OCI-M2 (cell line): Measurements from ENCODE around the gene KDM6B.

ENCODE experiments used
- DNase-seq: peaks from one replicate; lab custom pipeline; 2025; ENCODE audit not compliant: unreplicated experiment; lab: John Stamatoyannopoulos, UW

Gene KDM6B

DNA sequence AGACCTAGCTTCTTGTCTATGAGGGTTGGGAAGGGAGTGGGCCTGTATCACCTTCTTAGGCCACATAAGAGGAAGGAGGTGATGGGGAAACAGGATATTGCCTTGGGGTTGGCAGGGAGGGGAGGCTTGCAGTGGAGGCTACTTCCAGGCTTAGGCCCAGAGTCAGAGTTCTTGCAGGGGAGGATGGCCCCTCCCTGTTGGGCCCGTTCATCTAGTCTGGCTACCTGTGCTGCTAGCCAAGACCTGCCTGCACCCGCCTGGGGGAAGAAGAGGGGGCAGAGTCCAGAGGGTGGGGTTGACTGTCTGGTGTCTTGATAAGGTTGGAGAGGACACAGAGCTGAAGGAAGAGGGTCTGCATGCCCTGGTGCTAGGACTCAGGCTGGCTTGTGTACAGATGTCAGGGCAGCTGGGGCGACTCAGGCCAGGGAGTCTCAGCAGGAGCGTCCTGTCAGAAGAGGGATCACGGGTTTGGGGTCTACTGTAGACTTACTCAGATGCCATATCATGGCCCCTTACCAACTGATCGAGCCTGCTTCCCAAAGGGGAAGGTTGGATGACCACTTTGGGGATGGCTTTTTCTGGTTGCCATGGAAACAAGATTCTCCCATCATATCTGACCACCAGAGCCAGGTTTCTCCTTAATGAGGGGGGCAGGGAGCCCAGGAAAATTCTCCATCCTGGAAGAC, 5.3 kb downstream of the KDM6B start:
- no peak for DNase-seq

DNA sequence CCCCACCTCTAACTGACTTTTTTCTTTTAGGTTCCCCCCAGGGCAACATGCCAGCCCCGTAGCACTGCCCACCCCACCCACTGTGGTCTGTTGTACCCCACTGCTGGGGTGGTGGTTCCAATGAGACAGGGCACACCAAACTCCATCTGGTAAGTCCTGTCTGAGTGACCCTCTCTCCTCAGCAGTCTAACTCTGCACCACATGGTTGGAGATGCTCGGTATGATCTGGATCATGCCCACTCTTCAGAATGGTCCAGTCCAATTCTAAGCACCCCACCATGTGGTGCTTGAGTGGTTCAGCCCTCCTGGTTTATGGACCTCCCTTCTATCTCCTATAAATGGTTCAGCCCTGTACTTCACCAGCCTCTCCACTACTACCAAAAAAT, 5.9 kb downstream of the KDM6B start:
- no peak for DNase-seq

DNA sequence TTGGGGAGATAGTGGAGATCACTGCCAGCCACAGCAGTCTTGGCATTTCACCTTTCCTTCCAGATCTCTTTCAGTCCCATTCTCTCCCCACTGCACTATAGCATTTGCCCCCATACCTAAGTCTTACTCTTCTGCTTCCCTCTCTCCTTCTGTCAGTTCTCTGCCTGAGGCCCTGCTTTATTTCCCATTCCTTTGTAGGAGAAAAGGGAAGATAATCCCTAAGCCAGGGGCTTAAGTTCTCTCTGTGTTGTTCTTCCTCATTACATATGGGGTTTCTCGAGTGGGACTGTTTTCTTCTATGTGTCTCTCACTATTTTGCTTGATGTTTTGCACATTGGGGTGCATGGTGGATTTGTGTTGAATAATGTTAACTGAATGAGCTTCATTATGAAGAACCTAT, 6.4 kb downstream of the KDM6B start:
- no peak for DNase-seq

DNA sequence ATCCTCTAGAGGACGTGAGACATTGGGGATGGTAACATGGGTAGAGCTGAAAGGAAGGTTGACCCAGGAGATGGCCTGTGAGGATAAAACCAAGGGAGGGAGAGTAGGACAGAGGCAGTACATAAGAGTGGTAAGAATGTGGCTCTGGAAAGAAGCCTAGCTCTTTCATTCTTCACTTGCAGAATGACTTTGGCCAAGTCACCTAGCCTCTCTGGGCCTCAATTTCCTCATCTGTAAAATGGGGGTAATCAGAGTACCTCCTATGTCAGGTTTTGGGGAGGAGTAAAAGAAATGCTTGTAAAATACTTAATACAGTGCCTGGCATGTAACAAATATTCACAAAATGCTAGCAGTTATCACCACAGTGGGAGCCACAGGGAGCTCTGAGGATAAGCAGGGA, 6.9 kb downstream of the KDM6B start:
- no peak for DNase-seq

DNA sequence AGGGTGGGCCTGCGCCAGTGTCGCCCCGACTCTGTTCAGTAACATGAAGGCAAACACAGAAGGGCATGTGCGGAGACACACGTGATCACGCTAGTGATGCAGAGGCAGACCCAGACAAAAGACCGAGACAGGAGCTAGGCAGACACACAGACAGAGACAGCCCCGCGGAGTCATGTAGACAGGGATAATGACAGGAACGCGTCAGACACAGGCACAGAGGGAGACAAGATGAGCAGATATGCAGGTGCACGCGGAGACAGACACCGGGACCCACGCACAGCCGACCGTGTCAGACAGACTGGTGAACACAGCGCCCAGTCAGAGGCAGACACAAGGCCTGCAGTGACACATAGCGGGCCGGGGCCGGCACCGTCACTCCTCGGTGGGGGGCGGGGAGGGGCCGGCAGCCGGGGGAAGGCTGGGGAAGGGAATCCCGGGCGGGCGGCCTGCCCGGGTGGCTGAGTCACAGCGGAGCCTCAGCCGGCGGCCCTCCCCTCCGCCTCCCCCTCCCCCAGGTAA, 7.4 kb downstream of the KDM6B start:
- no peak for DNase-seq

DNA sequence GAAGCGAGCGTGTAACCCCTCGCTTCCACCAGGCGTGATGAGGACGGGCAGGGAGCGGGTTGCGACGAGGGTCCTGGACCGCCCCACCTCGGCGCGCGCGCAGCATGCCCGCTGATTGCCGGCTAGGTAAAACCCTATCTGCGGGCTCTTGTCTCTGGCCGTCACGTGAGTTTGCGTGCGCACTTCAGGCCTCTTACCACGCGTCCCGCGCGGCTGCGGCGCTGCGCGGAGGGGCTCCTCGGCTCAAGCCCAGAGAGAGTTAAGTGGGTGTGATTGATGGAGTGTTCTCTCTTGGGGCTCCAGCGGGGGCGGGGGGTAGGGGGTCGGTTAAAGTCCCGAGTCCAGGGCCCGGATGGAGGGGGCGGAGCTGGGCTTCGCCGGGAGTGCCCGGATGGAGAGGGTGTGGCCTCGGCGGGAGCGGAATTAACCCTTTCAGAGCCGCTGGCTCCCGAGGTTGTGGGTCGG, 7.9 kb downstream of the KDM6B start:
- DNase-seq, result peak; percentile 49

DNA sequence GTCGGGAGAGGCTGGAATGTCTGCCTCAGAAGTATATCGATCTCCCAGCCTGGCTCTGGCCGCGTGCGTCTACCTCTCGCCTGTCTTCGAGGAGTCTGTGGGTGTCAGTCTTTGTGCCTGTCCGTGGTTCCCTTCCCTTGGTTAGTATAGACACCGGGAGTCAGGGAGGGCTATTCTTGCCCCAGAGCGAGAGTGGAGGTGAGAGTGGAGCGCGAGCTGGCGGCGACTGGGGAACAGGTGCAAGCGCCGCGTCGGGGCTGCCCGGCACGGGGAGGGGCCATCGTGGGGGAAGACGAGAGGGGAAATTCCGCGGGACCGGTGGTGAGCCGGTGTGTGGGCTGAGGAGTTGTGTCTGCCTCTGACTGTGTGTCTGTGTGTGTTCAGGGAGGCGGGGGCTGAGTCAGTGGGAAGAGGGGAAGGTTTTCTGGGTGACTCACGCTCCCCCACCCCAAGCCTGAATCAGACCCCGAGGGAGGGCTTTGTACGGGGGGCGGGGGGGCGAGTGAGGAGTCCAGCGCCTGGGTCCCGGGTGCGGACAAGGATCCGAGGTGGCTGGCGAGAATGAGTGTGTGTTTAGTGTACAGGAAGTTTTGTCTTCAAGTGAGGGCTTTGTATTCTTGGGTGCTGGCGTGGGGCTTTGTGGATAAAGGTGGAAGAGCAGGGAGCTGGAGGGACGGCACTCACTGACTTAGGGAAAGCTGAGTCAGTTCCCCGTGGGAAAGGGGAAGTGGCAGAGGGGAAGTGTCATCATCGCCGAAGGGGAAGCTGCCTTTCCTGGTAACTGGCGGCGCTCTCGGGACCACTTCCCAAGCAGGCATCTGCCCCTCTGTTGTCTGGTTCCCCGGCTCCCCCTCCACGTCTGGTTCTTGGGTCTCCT, 8.6 kb downstream of the KDM6B start:
- DNase-seq, result no peak

DNA sequence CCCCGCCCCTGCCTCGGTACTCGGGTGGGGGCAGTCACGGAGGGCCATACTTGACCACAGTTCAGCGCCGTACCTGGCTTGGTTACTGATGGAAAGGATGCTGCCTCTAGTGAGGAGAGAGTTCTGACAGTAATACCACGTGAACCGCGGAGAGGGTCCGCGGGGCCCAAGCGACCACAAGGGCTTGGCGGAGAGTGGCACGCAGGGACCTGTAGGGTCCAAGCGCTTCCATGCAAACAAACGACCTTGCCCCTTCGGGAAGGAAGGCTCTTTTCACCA, 9.2 kb downstream of the KDM6B start:
- DNase-seq, result no peak

DNA sequence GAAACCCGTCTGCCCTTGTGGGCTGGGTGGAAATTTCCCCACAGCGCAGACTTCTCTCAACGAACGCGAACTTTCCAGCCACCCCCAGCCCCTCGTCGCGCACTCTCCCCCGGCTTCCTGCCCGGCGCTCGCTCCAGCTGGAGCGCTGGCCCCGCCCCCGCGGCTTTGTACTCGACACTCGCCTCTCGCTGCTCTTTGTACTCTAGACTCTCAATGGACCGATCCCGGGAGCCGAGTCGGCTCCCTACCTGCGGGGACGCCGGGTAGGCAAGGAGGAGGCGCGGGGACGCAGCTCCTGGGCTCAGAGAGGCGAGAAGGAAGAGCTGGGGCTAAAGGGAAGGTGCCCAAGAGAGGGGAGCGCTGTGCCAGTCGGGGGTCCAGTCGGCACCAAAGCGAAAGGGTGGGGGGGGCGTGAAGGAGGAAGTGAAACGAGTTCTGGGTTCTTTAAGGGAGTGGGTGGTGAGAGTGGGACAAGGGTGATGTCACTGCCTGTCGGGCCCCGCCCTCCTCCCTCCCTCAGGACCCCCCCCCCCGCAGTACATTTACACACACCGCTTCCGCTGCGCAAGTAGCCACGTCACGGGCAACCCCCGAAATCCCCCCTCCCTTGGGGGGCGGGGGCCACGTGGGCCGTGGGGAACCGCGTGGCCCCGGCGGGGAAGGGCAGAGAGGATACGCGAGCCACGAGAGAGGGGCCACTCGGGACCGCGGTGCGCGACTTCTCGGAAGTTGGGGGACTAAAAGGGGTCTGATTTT, 9.7 kb downstream of the KDM6B start:
- no peak for DNase-seq

DNA sequence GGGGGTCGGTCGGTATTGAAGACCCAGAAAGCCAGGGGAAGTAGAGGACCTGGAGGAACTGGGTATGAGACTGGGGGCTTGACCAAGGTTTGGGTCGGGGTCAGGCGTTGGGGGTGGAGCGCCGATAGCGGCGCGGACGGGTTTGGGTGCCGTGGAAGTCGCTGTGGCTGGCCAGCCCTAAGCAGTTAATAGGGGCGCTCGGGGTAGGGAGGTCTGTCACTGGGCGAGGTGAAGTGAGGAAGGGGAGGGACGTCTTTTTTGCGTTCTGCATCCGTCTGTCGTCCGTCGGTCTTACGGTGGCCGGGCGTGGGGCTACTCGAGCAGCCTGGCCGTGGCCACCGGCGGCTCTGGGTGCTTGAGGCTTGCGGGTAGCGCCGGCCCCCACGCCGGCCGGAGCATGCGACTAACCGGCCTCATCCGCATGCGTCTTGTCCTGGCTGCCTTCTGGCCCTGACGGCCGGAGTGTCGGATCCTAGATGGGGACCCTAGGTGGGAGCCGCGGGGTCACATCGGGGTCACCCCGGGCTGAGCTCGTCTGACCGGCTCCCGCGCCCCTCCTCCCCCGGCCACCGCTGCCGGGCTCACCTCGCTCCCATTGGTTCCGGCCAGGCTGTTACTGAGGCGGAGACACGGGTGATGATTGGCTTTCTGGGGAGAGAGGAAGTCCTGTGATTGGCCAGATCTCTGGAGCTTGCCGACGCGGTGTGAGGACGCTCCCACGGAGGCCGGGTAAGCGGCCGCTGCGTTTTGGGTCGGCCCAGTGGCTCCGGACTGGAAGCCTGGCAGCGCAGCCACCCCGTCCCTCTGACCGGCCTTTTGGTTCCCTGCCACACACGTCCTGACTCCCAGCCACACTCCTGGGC, 10.5 kb downstream of the KDM6B start:
- peak; percentile 39 for DNase-seq

DNA sequence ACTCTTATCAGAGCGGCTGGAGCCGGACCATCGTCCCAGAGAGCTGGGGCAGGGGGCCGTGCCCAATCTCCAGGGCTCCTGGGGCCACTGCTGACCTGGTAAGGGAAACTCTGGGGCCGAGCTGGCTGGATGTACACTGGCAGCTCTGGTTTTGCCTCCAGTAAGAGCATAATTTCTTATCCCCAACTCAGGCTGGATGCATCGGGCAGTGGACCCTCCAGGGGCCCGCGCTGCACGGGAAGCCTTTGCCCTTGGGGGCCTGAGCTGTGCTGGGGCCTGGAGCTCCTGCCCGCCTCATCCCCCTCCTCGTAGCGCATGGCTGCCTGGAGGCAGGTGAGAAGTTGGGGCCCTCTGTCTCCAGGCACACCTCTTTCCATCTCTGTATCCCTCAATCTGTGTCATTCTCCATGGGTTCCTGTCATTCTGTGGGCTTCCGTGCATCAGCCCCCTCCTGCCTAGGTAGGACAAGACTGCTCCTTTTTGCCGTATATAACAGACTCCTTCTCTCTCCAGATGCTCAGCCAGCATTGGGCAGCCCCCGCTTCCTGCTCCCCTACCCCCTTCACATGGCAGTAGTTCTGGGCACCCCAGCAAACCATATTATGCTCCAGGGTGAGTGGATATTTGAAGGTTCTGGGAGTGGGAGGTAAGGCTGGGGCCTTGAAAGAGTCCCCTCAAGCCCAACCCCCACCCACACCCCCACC, 11.5 kb downstream of the KDM6B start:
- no peak for DNase-seq

DNA sequence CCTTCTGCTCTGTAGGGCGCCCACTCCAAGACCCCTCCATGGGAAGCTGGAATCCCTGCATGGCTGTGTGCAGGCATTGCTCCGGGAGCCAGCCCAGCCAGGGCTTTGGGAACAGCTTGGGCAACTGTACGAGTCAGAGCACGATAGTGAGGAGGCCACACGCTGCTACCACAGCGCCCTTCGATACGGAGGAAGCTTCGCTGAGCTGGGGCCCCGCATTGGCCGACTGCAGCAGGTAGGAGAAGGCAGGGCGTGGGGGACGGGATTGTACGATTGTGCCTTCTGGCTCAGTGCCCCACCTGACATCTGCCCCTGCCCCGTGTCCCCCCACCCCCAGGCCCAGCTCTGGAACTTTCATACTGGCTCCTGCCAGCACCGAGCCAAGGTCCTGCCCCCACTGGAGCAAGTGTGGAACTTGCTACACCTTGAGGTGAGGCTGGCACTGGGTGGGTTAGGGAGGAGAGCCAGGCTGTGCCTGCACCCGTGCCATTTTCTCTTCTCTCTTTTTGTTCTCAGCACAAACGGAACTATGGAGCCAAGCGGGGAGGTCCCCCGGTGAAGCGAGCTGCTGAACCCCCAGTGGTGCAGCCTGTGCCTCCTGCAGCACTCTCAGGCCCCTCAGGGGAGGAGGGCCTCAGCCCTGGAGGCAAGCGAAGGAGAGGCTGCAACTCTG, 12.2 kb downstream of the KDM6B start:
- no peak for DNase-seq

DNA sequence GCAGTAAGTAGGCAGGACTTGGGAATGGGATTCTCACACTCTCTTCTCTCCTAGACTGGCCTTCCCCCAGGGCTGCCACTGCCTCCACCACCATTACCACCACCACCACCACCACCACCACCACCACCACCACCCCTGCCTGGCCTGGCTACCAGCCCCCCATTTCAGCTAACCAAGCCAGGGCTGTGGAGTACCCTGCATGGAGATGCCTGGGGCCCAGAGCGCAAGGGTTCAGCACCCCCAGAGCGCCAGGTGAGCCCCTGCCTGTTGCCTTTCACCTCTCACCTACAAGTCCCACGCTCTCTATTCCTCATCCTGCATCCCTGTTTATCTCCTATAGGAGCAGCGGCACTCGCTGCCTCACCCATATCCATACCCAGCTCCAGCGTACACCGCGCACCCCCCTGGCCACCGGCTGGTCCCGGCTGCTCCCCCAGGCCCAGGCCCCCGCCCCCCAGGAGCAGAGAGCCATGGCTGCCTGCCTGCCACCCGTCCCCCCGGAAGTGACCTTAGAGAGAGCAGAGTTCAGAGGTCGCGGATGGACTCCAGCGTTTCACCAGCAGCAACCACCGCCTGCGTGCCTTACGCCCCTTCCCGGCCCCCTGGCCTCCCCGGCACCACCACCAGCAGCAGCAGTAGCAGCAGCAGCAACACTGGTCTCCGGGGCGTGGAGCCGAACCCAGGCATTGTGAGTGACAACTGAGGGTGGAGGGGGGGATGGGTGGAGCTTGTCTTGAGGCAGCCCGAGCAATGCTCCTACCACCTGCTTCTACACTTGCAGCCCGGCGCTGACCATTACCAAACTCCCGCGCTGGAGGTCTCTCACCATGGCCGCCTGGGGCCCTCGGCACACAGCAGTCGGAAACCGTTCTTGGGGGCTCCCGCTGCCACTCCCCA, 13.0 kb downstream of the KDM6B start:
- no peak for DNase-seq

DNA sequence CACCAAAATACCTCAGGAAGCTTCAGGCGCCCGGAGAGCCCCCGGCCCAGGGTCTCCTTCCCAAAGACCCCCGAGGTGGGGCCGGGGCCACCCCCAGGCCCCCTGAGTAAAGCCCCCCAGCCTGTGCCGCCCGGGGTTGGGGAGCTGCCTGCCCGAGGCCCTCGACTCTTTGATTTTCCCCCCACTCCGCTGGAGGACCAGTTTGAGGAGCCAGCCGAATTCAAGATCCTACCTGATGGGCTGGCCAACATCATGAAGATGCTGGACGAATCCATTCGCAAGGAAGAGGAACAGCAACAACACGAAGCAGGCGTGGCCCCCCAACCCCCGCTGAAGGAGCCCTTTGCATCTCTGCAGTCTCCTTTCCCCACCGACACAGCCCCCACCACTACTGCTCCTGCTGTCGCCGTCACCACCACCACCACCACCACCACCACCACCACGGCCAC, 14.1 kb downstream of the KDM6B start:
- no peak for DNase-seq

DNA sequence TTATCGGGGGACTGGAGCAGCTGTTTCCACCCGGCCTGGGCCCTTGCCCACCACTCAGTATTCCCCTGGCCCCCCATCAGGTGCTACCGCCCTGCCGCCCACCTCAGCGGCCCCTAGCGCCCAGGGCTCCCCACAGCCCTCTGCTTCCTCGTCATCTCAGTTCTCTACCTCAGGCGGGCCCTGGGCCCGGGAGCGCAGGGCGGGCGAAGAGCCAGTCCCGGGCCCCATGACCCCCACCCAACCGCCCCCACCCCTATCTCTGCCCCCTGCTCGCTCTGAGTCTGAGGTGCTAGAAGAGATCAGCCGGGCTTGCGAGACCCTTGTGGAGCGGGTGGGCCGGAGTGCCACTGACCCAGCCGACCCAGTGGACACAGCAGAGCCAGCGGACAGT, 14.7 kb downstream of the KDM6B start:
- no peak for DNase-seq

DNA sequence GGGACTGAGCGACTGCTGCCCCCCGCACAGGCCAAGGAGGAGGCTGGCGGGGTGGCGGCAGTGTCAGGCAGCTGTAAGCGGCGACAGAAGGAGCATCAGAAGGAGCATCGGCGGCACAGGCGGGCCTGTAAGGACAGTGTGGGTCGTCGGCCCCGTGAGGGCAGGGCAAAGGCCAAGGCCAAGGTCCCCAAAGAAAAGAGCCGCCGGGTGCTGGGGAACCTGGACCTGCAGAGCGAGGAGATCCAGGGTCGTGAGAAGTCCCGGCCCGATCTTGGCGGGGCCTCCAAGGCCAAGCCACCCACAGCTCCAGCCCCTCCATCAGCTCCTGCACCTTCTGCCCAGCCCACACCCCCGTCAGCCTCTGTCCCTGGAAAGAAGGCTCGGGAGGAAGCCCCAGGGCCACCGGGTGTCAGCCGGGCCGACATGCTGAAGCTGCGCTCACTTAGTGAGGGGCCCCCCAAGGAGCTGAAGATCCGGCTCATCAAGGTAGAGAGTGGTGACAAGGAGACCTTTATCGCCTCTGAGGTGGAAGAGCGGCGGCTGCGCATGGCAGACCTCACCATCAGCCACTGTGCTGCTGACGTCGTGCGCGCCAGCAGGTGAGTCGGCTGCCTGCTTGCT, 15.2 kb downstream of the KDM6B start:
- DNase-seq, result no peak

DNA sequence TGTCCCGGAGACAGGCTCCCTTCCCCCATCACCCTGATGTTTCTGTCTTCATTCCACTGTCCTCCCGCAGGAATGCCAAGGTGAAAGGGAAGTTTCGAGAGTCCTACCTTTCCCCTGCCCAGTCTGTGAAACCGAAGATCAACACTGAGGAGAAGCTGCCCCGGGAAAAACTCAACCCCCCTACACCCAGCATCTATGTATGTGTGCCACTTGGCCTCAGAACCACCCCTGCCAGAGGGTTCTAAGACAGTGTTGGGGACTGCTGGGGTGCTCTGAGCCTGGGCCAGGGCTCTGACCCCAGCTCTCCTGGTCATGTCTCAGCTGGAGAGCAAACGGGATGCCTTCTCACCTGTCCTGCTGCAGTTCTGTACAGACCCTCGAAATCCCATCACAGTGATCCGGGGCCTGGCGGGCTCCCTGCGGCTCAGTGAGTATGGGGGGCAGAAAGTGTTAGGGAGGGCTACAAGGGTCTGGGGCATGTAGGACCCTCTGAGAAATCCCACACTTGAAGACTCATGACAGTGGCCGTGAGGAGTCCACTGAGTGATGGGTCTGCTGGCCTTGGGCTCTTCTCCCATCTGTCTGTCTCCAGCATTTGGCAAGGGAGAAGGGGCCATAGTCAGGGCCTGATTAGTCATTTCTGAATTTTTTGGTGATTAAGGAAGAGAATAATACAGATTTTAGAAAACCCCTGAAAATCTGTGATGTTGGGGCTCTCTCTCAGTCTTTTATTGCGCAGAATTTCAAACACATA, 15.9 kb downstream of the KDM6B start:
- no peak for DNase-seq
